ENCODE data around the gene SEC11A.
"Not testable (repeated sequence)": the region's sequence is repeated elsewhere in the genome, so short reads cannot be mapped to it uniquely, and the experiment has no call there.

SEC11A gene

GRCh38 chr15:84716036-84716732 lies at the start of gene SEC11A:
Gene SEC11A, minus strand, starts transcription at chr15:84716139. Its CDS starts 64 bp downstream, at chr15:84716075.
- DNase-seq (ENCODE audit: low read depth, low spot score), result peak; percentile 85

GRCh38 chr15:84765675-84766074 lies 49.7 kb upstream of the SEC11A start:
- no peak for DNase-seq (ENCODE audit: low read depth, low spot score)

- no peak for DNase-seq (ENCODE audit: low read depth, low spot score)
Observed at GRCh38 chr15:84764989-84765388, 49.0 kb upstream of the SEC11A start.

DNA sequence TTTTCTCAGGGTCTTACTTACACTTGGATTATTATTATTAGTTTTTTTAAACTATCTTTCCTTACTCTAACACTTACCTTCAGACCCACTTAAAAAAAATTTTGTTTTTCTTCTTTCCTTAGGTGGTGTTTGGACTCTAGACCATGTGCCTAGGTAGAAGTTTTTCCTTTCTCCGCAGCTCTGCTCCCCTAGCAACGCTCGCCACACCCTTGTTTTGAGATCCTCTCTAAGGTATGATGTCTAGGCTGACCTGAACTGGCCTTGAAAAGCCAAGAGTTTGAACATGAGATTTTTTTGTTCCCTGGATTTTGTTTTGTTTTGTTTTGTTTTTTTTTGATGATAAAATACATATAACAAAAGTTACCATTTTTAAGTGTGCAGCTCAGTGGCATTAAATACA lies 48.6 kb upstream of the SEC11A start:
- DNase-seq (ENCODE audit: low read depth, low spot score), result no peak

GRCh38 chr15:84762840-84763572 lies 47.1 kb upstream of the SEC11A start:
- DNase-seq (ENCODE audit: low read depth, low spot score), result no peak

DNA sequence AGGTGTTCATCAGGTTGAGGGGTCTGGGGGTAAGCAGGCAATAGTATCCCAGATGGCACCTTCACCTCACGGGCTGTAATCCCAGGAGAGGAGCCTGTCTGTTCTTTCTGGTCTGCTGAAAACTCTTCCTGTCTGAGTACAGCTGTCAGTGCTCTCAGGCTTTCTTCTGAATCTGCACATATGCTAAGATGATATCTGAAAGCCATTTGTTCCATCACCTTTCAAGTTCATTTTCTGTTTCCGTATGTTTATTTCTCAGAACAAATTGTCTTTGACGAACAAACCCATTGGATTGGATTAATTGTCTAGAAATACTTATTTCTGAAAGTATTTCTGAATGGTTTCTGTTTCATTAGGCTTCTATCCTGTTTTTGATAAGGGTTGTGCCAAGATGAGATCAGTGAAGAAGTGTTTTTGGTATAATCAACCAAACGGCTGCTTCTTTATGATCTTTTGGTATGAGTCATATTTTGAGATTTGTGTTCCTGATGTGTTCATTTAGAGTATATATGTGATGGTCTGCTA lies 45.7 kb upstream of the SEC11A start:
- DNase-seq (ENCODE audit: low read depth, low spot score), result no peak

DNA sequence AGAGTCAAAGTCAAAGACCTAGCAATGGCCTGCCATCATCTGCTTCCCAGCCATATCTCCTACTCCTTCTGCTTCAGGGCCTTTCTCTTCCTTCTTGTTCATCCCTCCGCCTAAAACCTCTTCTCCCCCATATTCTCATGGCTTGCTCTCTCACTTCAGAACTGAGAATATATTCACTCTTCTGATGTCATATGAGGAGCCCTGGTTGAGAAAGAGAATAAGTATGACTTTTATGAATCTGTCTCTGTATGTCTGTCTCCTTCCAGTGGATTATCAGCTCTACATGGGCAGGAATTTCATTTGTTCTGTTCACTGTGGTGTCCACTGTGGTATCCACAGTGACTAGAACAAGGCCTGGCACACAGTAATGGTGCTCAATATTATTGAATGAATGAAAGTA lies 44.3 kb upstream of the SEC11A start:
- no peak for DNase-seq (ENCODE audit: low read depth, low spot score)

DNA sequence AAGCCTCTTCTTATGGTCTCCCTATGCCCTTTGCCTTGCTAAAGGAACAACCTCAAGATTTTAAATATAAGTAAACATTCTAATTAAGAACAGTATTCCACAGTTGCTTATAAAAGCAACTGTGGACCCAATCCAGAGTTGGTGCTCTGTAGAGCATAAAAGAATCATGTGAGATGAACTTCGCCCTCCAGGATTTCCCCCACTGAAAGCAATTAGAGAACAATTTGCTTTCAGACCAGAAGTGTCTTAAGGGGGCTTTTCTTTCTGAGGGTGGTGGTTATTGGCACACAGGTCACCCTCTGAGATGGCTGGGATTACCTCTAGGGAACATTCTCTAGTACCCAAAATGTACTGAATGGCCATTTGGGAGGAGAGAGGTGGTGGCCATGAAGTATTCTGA lies 43.1 kb upstream of the SEC11A start:
- no peak for DNase-seq (ENCODE audit: low read depth, low spot score)

DNA sequence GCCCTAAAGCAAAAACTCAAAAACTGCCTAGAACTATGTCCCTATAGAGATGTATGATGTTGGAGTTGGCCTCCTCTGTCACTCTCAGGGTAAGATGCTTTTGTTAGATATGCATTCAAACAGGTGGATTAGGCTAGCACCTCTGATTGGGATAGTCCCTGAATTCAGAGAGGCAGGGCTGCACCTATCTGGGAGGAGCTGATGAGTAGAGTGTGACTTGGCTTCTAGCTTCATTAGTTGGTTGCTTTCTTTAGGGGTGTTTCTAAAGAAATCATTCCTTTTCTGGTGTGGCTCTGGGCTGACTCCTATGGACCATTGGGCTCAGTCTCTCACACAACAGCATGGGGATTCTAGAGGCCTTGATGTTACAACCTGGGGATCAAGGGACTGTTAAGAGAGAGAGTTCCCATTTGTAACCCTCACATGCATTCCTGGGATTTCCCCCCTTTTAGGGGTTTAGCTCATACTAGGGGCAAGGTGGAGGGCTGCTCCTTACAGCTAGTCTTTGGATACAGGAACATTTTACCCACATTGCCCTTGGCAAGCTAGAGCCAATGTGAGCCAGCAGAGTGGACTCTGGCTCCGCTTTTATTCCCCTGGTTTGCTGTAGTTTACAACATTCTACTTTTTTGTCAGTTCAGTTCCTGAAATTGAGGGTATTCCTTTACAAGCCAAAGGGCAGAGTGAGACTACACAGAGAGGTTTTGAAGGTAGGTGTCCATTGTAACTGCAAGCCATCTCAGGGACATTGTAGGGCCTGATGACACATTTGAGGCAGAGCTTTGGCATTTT lies 40.0 kb upstream of the SEC11A start:
- no peak for DNase-seq (ENCODE audit: low read depth, low spot score)

GRCh38 chr15:84754889-84755288 lies 39.0 kb upstream of the SEC11A start:
- not testable (repeated sequence) for DNase-seq (ENCODE audit: low read depth, low spot score)

DNA sequence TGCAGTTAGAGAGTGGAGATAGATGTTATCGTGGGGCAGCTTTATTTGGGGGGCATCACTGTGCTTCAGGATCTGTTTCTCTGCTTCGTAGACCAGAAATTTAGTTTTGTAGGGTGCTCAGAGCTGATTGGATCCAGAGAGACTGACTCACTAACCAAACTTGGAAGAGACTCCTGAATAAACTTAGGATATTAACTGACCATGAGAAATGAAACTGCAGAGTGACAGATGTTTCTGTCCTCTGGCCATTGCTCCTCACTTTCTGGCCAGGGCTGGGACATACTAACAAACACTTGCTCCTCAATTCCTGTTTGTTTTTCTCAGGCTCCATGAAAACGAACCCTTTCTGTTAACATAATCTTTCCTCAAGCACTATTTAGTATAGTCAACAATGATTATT lies 36.8 kb upstream of the SEC11A start:
- DNase-seq (ENCODE audit: low read depth, low spot score), result no peak

DNA sequence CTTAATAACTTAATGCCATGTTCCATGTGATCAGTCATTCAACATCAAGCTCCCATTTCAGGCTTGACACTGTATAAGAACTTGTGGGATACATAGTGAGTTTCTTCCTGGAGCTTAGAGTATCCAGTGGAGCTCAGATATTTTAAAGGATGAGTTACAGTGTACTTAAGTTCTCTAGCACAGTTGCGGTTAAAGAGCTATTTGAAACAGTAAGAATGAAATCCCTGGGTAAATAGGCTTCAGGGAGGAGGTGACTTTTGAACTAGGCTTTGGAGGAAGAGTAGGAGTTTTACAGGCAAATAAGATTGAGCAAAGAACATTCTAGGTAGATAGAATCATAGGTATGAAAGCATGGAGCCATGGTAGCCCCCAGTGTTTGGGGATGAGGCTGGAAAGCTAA lies 36.3 kb upstream of the SEC11A start:
- DNase-seq (ENCODE audit: low read depth, low spot score), result no peak

GRCh38 chr15:84751721-84752120 lies 35.8 kb upstream of the SEC11A start:
- DNase-seq (ENCODE audit: low read depth, low spot score), result not testable (repeated sequence)

DNA sequence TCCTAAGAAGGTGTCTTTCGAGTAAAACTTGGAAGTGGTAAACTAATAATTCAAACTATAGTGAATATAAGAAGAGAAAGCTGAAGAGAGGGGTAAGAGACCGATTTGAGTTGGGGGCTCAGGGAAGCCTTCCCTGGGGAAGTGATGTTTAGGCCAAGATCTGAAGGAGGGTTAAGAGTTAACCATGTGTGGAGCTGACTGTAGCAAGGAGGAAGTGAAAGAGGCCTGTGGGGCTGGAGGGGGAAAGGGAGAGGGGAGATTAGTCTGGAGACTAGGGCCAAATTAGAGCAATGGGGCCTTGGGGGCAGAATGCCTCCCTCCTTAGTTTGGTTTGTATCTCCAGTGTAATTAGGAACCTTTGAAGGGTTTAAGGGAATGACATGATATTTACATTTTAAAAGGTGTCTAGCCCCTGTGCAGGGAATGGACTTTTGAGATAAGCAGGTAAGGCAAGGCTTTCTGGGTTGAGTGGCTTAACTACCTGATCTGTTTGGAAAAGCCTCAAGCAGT lies 34.7 kb upstream of the SEC11A start:
- no peak for DNase-seq (ENCODE audit: low read depth, low spot score)

DNA sequence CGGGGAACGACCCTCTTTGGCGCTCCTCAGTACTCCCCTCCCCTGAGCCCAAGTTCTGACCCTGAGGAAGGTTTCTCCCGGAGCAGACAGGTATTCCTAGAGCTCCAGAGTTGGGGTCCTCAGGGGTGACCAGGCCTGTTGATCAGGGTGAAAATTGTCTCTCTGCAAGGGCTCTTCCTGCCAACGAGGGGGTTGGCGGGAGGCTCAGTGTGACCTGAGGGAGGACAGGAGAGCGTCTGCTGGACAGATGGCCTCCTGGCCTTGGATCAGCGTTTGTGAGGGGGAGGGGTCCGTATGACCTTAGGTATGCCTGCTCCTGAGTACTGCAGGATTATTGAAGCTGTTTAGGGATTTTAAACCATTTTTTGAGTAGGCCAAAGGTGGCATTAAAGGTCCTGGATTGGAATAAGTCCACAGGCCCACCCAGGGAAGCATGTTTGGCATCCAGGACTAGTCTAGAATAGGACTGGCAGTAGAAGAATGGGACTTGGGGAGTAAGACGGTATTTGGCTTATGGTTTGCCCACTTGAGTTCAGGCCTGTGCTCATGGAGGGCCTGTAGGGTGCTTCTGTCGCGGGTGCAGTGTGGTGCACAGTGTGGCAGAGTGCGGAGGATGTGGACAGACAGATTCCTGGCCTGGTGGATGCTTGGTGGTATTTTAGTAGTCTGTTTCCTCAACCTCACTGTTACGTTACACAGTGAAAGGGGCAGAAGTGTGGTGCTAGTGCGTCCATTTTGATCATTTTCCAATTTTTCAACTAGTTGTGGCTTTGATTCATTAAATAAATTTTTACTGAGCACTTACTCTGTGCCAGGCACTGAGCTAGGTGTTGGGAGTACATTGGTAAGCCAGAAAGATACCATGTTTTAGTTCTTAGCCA lies 33.4 kb upstream of the SEC11A start:
- DNase-seq (ENCODE audit: low read depth, low spot score), result no peak

GRCh38 chr15:84748274-84749110 lies 32.6 kb upstream of the SEC11A start, which contains the start of gene ZNF592:
Gene ZNF592, plus strand, starts transcription at chr15:84748592. Its CDS starts 34,084 bp downstream, at chr15:84782676.
- peak; percentile 57 for DNase-seq (ENCODE audit: low read depth, low spot score)

DNA sequence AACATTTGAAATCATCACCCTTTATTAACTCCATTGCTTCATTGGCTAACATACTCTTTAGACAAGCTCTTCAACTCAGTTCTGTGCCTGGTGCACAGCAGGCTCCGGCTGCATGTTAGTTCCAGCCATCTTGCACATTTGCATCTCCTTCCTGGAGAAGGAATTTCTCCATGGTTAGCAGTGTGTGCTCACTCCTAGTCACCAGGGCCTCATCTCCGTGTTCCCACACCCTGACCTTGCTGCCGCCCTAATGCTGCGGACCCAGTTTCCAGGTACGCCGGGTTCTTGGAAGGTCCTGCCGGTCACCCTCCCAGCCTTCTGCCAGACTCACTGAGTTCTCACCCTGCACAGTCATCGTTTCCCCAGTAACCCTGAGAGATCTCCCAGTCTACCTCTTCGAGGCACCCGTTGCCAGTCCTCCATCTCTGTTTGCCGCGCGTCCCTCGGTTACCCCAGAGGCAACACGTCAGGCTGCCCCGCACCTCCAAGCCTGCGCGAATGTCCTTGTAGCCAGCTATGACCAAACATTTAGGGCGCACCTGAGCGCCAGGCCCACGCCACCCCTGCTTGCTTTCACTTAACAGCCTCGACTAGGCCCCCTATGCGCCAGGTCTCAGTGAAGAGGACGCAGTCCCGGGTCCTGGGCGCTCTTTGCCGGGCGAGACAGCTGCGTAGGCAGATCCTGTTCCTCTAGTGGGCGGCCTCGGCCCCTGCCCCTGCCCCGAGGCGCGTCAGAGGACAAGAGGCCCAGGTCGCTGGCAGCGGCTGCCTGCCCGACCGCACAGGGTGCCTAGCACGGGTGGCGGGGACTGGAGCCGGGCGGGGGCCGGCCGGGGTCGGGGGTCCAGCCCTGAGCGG lies 31.7 kb upstream of the SEC11A start:
- peak; percentile 39 for DNase-seq (ENCODE audit: low read depth, low spot score)

DNA sequence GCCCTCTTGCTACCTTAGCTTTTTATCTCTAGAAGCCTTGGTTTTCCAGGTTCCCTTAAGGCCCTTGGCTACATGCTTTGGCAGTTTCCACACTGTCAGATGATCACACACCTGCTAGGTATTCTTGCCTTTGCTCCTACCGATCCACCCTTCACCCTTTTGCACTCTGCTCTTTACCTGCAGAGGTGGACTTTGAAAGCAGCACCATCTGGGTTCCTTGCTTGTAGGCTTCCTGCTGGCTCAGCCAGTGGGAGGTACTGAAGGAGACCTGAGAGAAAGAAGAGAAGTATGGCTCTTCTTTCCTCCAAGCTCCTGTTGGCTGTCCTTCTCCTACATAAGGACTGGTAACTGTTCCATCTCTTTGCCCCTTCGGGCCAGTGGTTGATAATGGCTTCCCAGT lies 25.2 kb upstream of the SEC11A start:
- no peak for DNase-seq (ENCODE audit: low read depth, low spot score)

DNA sequence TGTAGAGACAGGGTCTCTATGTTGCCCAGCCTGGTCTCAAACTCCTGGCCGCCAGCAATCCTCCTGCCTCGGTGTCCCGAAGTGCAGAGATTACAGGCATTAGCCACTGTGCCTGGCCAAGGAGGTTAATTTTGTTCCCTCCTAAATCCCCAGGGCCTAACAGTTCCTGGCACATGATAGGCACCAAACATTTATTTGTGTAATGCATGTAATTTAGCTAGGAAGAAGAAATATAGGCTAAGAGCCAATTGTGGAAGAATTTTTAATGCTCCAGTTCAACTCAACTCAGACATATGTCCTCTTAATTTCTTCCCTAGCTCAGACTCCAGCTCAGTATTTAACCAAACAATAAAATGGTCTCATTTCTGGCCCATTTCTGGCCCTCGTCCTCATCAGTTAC lies 24.8 kb upstream of the SEC11A start:
- no peak for DNase-seq (ENCODE audit: low read depth, low spot score)
